ENCODE results near the gene STUM.
A peak's percentile ranks its signal among the peaks of the same experiment; 100 is the strongest.

Gene STUM

DNA sequence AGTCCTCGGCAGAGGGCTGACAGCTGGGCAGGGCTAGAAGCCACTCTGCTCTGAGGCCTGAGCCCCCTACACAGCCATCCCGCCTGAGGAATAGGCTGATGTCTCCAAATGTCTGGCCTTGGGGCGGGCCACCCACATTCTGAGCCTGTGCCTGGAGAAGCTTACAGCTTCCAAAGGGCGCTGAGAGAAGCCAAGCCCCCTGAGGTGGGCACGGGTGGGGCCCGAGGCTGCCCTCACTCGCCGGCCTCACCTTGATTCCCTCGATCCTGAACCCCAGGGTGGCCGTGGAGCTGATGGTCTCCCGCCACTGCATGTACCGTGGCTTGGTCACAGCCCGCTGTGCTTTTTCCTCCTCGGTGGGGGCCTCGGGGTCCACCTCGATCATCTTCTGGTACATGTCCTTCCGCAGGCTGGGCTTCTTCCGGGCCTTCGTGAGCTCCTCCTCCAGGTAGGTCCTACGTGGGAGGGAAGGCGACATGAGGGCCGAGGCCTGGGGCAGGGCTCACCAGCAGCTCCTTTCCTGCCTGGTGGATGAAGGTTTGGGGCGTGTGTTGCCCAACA is 93.2 kb downstream of the STUM start:
- DNase-seq (ENCODE audit: low read depth), result no peak

DNA sequence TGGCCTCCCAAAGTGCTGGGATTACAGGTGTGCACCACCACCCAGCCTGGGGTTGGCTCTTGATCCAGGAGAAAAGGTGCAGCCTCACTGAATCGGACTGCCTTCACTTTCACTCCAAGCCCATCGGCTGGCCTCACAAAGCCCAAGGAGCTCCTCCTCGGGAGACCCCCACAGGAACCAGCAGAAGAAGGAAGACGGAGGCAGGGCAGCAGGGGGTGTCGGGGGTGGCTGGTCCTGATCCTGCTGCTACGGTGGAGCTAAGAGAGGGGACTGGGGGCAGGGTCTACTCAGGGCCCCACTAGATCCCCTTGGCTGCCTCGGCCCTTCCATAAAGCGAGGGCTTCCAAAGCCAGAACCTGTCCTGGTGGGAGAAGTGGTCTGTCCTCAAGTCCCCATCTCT is 93.9 kb downstream of the STUM start:
- no peak for DNase-seq (ENCODE audit: low read depth)

DNA sequence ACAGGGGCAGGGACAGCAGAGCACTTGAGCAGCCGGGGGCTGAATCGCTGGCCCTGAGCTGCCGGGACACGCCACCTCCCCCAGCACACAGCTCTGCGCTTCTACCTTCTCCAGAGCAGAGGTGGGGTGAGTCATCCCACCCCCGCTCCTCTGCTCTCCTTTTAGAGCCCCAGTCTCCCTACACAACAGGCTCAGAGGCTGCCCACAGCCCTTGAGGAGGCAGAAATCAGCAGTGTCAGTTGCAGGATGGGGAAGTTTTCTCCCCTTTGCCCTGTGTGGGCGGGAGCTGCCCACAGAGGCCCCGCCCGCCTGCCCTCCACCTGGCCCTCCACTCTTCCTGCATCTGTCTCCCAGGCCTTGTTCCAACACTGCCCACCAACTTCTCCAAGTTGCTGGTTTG is 94.6 kb downstream of the STUM start:
- DNase-seq (ENCODE audit: low read depth), result peak; percentile 51

DNA sequence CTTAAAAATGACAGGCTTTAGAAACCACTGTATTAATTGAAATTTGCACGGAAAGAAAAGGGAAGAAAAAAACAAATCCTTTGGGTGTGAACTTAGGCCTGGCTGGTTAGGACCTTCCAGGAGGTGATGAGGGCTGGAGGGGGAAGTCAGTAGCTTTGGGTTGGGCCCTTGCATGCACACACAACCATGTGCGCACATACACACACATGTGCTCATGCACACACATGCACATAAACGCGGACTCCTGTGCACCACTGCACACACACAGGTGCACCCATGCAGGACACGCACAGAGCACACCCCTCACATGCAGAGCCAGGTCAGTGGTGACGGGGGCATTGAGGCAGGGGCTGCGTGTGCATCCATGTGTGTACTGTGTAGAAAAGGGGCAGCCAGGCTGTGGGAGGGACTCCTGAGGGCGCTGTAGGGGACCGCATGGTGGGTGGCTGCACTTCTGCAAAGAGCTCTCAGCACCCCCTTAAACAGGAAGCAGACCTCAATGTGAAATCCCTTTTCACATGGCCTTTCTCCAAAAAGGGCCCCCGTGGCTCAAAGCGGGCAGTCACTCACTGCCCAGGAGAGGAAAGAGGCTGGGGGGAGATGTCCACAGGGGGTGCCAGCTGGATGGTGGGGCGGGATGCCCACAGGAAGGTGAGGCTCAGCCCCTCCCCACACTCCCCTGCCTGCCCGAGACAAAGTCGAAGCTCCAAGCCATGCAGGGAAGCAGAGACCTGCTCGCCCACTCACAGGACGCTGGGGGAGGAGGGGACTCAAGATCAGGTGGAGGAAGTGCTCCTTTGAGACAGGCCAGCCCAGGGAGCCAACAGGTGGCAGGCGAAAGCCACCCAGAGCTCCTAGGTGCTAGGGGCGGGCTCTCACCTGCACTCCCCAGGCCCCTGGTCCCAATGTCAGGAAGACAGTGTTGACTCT is 95.3 kb downstream of the STUM start:
- DNase-seq (ENCODE audit: low read depth), result no peak

DNA sequence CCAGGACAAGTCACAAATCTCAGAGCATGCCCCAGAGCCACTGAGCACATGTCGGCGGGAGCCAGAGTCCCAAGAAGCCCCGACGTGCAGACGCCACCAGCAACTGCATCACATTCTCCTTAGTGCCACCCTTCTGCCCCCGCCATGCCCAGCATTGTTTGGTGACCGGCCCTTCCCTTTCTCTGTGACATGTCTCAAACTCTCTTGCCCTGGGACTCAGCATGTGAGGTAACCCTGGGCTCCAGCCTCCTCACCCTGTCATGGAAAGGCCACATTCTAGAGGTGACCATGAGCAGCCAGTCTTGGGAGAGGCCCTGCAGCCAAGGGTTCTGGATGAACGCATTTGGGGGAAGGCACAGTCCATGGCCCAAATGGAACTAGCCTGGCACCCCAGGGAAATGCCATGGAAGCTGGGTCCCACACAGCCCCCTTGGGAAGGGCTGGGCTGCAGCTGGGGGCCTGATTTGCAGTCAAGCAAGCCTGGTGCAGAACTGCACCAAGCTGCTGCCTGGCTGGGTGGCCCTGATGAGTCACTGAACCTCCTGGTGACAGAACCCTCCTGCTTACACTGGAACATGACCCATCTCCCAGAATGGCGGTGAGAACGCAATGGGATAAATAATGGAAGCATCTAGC is 96.1 kb downstream of the STUM start:
- no peak for DNase-seq (ENCODE audit: low read depth)

DNA sequence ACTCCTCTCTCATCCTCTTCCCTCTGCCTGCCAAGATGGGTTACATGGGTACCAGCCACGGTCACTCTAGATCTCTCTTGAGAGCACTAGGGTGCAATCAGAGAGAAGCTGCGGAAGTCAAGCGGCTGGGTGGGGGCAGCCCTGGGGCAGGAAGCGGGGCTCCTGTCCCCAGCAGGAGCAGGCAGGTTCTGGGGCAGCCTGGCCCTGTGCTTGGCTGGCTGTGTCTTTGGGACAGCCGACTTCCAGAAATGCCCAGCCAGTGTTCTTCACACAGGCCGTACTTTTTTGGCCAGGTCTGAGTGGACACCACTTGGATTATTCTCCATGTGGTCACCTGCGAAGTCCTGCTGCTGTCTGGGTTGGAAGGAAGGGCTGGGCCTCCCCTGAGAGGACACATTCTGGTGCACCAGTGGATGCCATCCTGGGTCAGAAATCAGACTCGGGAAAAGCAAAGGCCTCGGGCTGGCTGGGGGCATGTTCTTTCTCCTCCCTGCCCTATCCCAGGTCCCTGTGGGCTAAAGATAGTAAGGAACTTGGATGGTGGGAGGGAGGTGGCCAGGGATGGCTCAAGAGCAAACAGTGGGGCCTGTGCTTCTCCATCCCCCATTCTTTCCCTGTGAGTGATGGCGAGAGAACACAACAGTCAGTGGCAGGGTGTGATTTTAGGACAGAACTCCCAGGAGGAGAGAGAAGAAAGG is 96.9 kb downstream of the STUM start:
- no peak for DNase-seq (ENCODE audit: low read depth)

DNA sequence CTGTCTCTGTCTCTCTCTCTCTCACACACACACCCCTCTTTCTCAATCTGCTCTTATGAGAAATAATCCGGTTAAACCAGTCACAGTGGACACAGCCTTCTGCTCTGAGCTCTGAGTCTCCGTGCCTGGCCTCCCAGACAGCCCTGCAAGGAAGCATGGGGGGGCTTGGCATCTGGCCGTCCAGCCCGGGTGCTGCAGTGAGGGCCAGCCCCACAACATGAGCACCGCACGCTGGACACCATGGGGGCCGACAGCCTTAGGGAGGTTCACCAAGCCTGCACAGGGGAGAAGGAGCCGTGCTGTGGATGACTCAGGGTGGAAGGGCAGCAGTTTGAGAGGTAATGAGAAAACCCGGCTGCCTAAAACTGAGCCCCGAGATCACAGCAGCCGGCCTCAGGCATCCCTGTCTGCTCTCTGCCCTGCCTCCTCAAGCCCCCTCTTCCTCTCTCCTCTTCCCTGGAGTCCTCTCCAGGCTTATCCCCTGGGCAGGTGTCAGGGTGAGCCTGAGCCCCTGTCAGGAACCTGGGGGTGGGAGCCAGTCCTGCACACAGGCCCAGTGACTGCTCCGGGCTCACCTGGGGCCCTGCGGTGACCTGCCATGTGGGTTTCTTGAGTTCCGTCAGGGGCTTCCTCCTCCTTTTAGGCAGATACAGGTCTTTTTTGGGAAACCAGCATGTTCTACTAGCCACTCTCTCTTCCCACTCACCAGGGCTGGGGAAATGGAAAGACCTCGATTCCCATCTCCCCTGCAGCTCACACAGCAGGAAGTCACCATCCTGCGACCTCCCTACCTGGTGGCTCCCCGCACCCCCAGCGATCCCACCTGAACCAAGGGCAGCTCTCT is 97.7 kb downstream of the STUM start:
- no peak for DNase-seq (ENCODE audit: low read depth)

DNA sequence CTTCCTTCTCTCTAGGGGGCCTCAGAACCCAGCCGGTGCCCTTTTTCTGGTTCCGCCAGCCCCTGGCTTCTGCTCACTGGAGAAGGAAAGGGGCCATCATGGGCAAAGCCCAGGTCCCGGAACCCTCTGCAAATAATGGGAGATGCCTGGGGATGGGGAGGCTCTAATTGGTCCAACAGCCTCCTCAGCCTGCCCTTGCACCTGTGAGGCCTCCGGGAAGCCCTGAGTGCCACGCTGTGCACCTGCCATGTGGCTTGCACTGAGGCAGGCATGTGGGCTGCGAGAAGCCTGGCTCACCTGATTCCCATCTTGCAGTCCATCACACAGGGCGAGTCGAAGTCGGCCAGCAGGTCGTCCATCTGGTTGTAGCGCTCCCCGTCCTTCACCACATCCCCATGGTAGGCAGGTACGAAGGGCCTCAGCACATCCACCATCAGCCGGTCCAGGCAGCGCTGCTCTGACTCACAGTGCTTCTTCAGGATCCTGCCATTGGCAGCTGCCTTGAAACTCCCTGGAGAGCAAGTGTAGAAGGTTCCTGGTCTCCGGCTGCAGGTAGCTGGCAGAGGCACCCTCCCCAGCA is 98.4 kb downstream of the STUM start:
- no peak for DNase-seq (ENCODE audit: low read depth)

DNA sequence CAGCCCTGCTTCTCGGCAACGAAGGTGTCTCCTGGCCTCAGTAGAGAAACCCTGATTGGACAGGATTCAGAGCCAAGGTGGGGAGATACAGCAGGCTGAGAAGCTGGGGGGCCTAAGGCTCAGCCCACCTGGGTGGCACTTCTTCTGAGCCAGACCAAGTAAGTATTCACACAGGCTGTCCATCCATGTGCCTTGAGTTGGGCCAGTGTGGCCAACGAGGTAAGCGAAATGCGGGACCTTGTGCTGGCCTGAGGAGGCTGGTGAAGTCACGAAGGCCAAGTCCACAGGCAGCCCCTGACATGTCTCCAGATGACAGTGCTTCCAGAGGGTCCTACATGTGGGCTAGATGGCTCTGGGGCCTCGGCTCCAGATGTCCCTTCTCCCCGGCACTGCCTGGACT is 99.2 kb downstream of the STUM start:
- no peak for DNase-seq (ENCODE audit: low read depth)

GRCh38 chr1:226648421-226648820 is 99.9 kb downstream of the STUM start:
- no peak for DNase-seq (ENCODE audit: low read depth)

- no peak for DNase-seq (ENCODE audit: low read depth)
These were observed 100.7 kb downstream of the STUM start for GRCh38 chr1:226649244-226649643.

- no peak for DNase-seq (ENCODE audit: low read depth)
These were observed 101.2 kb downstream of the STUM start for GRCh38 chr1:226649780-226650179.

DNA sequence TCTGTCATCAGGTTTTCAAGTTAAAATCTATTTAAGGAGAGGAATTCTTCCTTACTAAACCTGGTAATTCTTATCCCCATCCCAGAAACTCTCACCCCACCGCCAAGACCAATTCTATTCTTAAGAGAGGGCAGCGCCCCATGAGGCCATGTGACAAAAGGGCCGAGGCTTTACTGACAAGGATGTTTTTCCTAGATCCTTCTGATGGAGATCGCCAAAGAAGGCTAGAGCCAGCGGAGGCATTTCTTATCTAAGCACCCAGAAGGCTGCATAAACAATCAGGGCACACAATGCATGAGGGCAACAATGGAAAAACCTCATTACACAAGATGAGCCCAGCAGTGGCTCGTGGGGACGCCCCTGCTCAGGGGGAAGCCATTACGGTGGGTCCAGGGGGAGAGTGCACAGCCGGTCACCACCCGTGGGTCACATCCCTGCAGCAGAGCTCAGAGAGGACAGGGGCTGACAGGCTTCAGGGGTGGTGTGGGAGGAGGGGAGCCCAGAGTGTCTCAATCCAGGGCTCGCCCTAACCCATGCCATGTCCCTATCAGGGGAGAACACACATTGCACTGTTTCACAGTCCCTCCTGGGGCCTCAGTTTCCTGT is 101.8 kb downstream of the STUM start:
- no peak for DNase-seq (ENCODE audit: low read depth)

GRCh38 chr1:226651041-226651731 is 102.6 kb downstream of the STUM start:
- no peak for DNase-seq (ENCODE audit: low read depth)

GRCh38 chr1:226651732-226652105 is 103.2 kb downstream of the STUM start:
- DNase-seq (ENCODE audit: low read depth), result no peak

GRCh38 chr1:226652613-226653012 is 104.0 kb downstream of the STUM start:
- DNase-seq (ENCODE audit: low read depth), result no peak

- peak; percentile 60 for DNase-seq (ENCODE audit: low read depth)
These were observed 104.9 kb downstream of the STUM start for GRCh38 chr1:226653311-226653921.

DNA sequence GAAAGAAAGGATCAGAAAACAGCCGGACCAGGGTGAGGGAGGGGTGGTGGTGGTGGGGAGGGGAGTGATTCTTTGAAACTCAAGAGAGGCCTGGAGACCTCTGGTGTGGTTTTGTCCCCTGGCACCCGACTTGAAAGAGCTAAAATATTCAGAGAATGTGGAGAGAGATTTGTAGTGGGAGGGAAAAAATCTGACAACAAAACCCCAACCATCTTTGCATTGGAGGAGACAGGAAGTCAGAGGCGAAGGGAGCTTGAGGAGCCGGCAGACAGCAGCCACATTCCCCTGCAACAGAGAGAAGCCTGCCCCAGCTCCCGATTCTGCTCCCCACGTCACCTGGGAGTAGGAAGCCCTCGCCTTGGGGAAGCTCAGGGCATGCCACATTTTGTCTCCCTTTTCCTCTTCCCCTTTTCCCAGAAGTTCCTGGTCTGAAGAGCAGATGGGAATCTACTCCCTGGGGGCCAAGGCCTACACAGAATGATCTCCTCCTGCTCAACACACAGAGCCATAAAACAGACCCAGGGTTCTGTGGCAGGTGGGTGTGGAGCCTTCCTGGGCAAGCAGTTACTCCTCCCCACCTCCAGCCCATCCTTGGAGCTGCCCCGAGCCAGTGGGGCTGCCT is 105.6 kb downstream of the STUM start:
- DNase-seq (ENCODE audit: low read depth), result no peak

GRCh38 chr1:226654668-226655055 is 106.1 kb downstream of the STUM start:
- DNase-seq (ENCODE audit: low read depth), result no peak

Measured in activated gamma-delta T cell treated with anti-CD3 and anti-CD28 coated beads, Interleukin-2, amount 50 U/mL, for 16 hours (primary cell).